PC-3 (cell line): ENCODE data around the gene PPP4R1. TPM values are rescaled to one million over a fixed set of nuclear protein-coding genes. Genes with fewer than 3 reads are reported as not detected.

ENCODE experiments used
- ATAC-seq: fragments of 200-7000 bp; cut with Tn5 transposase; 2 replicates; pipeline ENCODE4 v1.9.1; 2020; ENCODE audit warnings: mild to moderate bottlenecking, moderate library complexity
- BruUV-seq: library from RNA; stranded (reverse); fragments of 400-500 nt; replicated peaks from 2 replicates; lab custom pipeline; 2021; lab: Mats Ljungman, UMichigan
- CTCF ChIA-PET: fragments of 300-600 bp; sonication (Branson Sonifier 250); formaldehyde crosslinking; loops from one replicate; lab custom pipeline; 2022; ENCODE audit warnings: antibody characterized with exemption; lab: Charles Lee
- POLR2A ChIA-PET: fragments of 300-600 bp; sonication (Branson Sonifier 250); formaldehyde crosslinking; loops from one replicate; lab custom pipeline; 2022; ENCODE audit warnings: antibody characterized with exemption; ENCODE audit not compliant: unreplicated experiment; lab: Charles Lee
- DNase-seq: peaks from one replicate; pipeline ENCODE4 v3.0.0-alpha.2; 2015
- H2AFZ ChIP-seq: fragments of 300-600 bp; sonication (generic); 2 replicates; pipeline ENCODE4 v1.6.0; 2016; ENCODE audit warnings: antibody characterized with exemption, low read length
- H3F3A ChIP-seq: fragments of 300-600 bp; sonication (generic); one replicate; pipeline ENCODE4 v1.6.0; 2017; ENCODE audit warnings: antibody characterized with exemption, low read length, control low read depth, mild to moderate bottlenecking; ENCODE audit not compliant: unreplicated experiment
- H3K27ac ChIP-seq: fragments of 300-600 bp; sonication (generic); 2 replicates; pipeline ENCODE4 v1.5.1; 2016; ENCODE audit warnings: mild to moderate bottlenecking, low read length
- H3K27me3 ChIP-seq: fragments of 300-600 bp; sonication (generic); 2 replicates; pipeline ENCODE4 v1.6.1; 2016; ENCODE audit warnings: low read length, mixed read lengths
- H3K36me3 ChIP-seq: fragments of 300-600 bp; sonication (generic); 2 replicates; pipeline ENCODE4 v1.6.1; 2016; ENCODE audit warnings: low read depth, mixed run types, low read length, mixed read lengths
- H3K4me1 ChIP-seq: fragments of 300-600 bp; sonication (generic); 2 replicates; pipeline ENCODE4 v1.5.1; 2016; ENCODE audit warnings: low read length; ENCODE audit not compliant: insufficient read depth
- H3K4me2 ChIP-seq: fragments of 300-600 bp; sonication (generic); 2 replicates; pipeline ENCODE4 v1.6.0; 2016; ENCODE audit warnings: low read length
- H3K4me3 ChIP-seq: fragments of 300-600 bp; sonication (generic); 2 replicates; pipeline ENCODE4 v1.5.1; 2016; ENCODE audit warnings: mild to moderate bottlenecking, low read length, mixed read lengths
- H3K79me2 ChIP-seq: fragments of 300-600 bp; sonication (generic); 2 replicates; pipeline ENCODE4 v1.6.1; 2017; ENCODE audit warnings: low read length, mixed read lengths
- H3K9ac ChIP-seq: fragments of 300-600 bp; sonication (generic); 2 replicates; pipeline ENCODE4 v1.6.0; 2016; ENCODE audit warnings: mild to moderate bottlenecking, low read length
- H3K9me2 ChIP-seq: fragments of 300-600 bp; sonication (generic); replicated peaks from 2 replicates; pipeline ENCODE4 v1.6.1; 2016; ENCODE audit warnings: mixed run types, low read length, mixed read lengths
- H3K9me3 ChIP-seq: fragments of 300-600 bp; sonication (generic); 2 replicates; pipeline ENCODE4 v1.6.1; 2016; ENCODE audit warnings: low read length, mixed read lengths
- H4K20me1 ChIP-seq: fragments of 300-600 bp; sonication (generic); 2 replicates; pipeline ENCODE4 v1.6.1; 2016; ENCODE audit warnings: low read length, mixed read lengths
- EZH2 ChIP-seq: fragments of 300-600 bp; sonication (generic); IDR thresholded peaks from one replicate; pipeline ENCODE4 v1.6.1; 2017; ENCODE audit warnings: antibody characterized with exemption, mild to moderate bottlenecking, low read length; ENCODE audit not compliant: unreplicated experiment
- EZH2phosphoT487 ChIP-seq: fragments of 300-600 bp; sonication (generic); IDR thresholded peaks from 2 replicates; pipeline ENCODE4 v1.6.1; 2018; ENCODE audit warnings: mild to moderate bottlenecking, antibody characterized with exemption, low read length, borderline replicate concordance
- intact Hi-C: fragments of 100-400 bp; cut with micrococcal nuclease; formaldehyde crosslinking; loops from 2 replicates; pipeline ENCODE4 v1.9.0; 2023
- total RNA-seq: library from RNA; depleted of rRNA; stranded (reverse); fragments of >200 nt; gene quantifications from 2 replicates; pipeline ENCODE4 v1.2.3, GENCODE V29; 2014
- TF ChIP-seq, protein P1 (sequence below): fragments of 300-600 bp; sonication (generic); conservative IDR thresholded peaks from 2 replicates; pipeline ENCODE4 v1.5.1; 2017; ENCODE audit warnings: antibody characterized with exemption, low read depth, mild to moderate bottlenecking, low read length

The PPP4R1 gene
- total RNA-seq, 1 experiment from 2014 or later = 154 TPM

DNA sequence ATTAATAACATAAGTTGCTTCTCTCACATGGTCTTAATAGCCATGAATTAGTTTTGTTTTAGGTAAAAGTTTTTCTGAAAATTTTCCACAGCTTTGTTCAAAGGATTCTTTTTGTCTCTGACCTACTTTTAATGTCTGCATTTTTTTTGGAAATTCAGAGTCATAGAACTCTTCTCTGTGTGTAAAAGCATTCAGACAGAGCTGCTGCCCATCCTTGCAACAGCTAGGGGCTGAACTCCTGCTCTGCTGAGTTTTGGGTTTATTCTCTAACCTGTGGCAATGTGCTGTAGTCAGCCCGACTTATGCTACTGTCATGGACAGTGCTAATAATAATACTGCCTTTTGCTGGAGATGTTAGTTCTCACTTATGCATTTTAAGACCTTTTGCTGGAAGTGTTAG lies 95.0 kb downstream of the PPP4R1 start:
- intact Hi-C loops = loop anchor here (10.0 kb wide), 1 partner anchor 155 kb away; no protein-coding TSS in a partner anchor
- Histone ChIP-seq H3F3A (no peaks in the 10 kb centered on the region), H3K4me2 (no peak overlapping the region), H4K20me1 (no peaks in the 10 kb centered on the region), H3K9me3 (no peaks in the 10 kb centered on the region), H3K9me2 (no peaks in the 10 kb centered on the region), H3K4me3 (no peak overlapping the region), H3K27ac (no peak overlapping the region), H3K27me3 (no peaks in the 10 kb centered on the region), H3K4me1 (peaks cover 18% of the 10 kb centered on the region), H3K79me2 (peaks cover 35% of the 10 kb centered on the region), H3K36me3 (peaks cover 11% of the 10 kb centered on the region; the same call in 1 of the 2 replicates), H3K9ac (no peak overlapping the region), H2AFZ (no peak overlapping the region)
- ChIA-PET POLR2A (no interaction called here), CTCF (no interaction called here)
- TF ChIP-seq, protein P1, sequence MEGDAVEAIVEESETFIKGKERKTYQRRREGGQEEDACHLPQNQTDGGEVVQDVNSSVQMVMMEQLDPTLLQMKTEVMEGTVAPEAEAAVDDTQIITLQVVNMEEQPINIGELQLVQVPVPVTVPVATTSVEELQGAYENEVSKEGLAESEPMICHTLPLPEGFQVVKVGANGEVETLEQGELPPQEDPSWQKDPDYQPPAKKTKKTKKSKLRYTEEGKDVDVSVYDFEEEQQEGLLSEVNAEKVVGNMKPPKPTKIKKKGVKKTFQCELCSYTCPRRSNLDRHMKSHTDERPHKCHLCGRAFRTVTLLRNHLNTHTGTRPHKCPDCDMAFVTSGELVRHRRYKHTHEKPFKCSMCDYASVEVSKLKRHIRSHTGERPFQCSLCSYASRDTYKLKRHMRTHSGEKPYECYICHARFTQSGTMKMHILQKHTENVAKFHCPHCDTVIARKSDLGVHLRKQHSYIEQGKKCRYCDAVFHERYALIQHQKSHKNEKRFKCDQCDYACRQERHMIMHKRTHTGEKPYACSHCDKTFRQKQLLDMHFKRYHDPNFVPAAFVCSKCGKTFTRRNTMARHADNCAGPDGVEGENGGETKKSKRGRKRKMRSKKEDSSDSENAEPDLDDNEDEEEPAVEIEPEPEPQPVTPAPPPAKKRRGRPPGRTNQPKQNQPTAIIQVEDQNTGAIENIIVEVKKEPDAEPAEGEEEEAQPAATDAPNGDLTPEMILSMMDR = no peak
- no peak for TF ChIP-seq EZH2
- no peak for TF ChIP-seq EZH2phosphoT487
- ATAC-seq (no peak), DNase-seq (no peak)
- no TSS peak for BruUV-seq

DNA sequence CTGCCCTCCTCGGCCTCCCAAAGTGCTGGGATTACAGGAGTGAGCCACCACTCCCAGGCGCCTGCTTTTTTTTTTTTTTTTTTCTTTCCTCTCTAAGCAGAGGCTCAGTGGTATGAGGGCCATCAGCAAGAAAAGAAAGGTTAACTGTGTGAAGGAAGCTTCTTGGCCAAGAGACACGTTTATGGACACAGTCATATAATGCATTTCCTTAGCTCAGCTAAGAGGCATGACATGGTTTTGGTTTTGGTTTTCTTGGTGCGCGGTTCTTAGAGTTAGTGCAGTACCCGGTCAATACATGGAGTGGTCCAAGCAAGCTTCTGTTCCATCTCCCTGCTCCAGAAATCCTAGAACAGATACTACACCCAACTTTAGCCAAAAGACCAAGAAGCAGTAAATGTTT lies 96.5 kb downstream of the PPP4R1 start:
- BruUV-seq = no TSS peak

More for the DNA sequence above, 96.5 kb downstream of the PPP4R1 start:
- Histone ChIP-seq H3K27me3 (no peaks in the 10 kb centered on the region), H3K4me2 (no peak overlapping the region), H3F3A (peaks cover 7% of the 10 kb centered on the region), H3K27ac (no peak overlapping the region), H3K4me1 (peaks cover 30% of the 10 kb centered on the region), H4K20me1 (no peaks in the 10 kb centered on the region), H2AFZ (no peak overlapping the region), H3K4me3 (no peak overlapping the region), H3K9me2 (no peaks in the 10 kb centered on the region), H3K36me3 (peaks cover 9% of the 10 kb centered on the region; the same call in 1 of the 2 replicates), H3K9me3 (no peaks in the 10 kb centered on the region), H3K79me2 (peaks cover 37% of the 10 kb centered on the region), H3K9ac (no peak overlapping the region)
- ChIA-PET POLR2A (no interaction called here), CTCF (no interaction called here)
- intact Hi-C loops = loop anchor here (10.0 kb wide), 1 partner anchor 153 kb away; no protein-coding TSS in a partner anchor
- no peak for DNase-seq
- no peak for ATAC-seq
- TF ChIP-seq EZH2 (no peak), EZH2phosphoT487 (no peak)
- TF ChIP-seq, protein P1 = no peak
